K562 (cell line): ENCODE results near the gene ECSCR. TPM values are rescaled to one million over a fixed set of nuclear protein-coding genes. Genes with fewer than 3 reads are reported as not detected.

ENCODE experiments used
- ATF6 ChIP-seq: sonication (generic); formaldehyde crosslinking; IDR thresholded peaks from 2 replicates; pipeline ENCODE4 v1.4.0; 2020; ENCODE audit warnings: mild to moderate bottlenecking, missing genetic modification reagents
- BRD4 ChIP-seq: fragments of 200-600 bp; sonication (generic); IDR thresholded peaks from 2 replicates; pipeline ENCODE4 v1.6.1; 2017; ENCODE audit warnings: inconsistent platforms
- DPF2 ChIP-seq: fragments of 450-650 bp; IDR thresholded peaks from 2 replicates; pipeline ENCODE4 v1.6.1; 2016
- ETV6 ChIP-seq, 3 experiments: fragments of 150-350 bp in 1 of 3; sonication (generic) in 1 of 3; formaldehyde crosslinking in 1 of 3; IDR thresholded peaks; 2 replicates each; pipeline versions ENCODE4 v1.6.1 to v1.8.0; 2014 to 2022; ENCODE audit warnings: borderline replicate concordance in 2 of 3, low read depth in 2 of 3, antibody characterized with exemption in 1 of 3, low read length in 1 of 3, mild to moderate bottlenecking in 1 of 3, missing genetic modification reagents in 1 of 3
- FOSL1 ChIP-seq: fragments of 200-800 bp; sonication (Bioruptor generic); conservative IDR thresholded peaks from 2 replicates; pipeline ENCODE4 v1.6.1; 2016; ENCODE audit warnings: missing genetic modification characterization, missing compliant biosample characterization
- FOXP1 ChIP-seq: sonication (generic); formaldehyde crosslinking; IDR thresholded peaks from 2 replicates; pipeline ENCODE4 v1.8.0; 2022; ENCODE audit warnings: mild to moderate bottlenecking, missing genetic modification reagents
- GABPB1 ChIP-seq: sonication (generic); formaldehyde crosslinking; IDR thresholded peaks from 2 replicates; pipeline ENCODE4 v1.8.0; 2022; ENCODE audit warnings: mild to moderate bottlenecking, missing genetic modification reagents
- NBN ChIP-seq: fragments of 450-650 bp; IDR thresholded peaks from 2 replicates; pipeline ENCODE4 v1.6.1; 2016; ENCODE audit warnings: low read depth, mild to moderate bottlenecking
- NCOA6 ChIP-seq: fragments of 450-650 bp; IDR thresholded peaks from 2 replicates; pipeline ENCODE4 v1.6.1; 2017; ENCODE audit warnings: mild to moderate bottlenecking
- POLR2B ChIP-seq: fragments of 450-650 bp; IDR thresholded peaks from 2 replicates; pipeline ENCODE4 v1.6.1; 2018; ENCODE audit warnings: low read depth; ENCODE audit not compliant: partially characterized antibody
- SAFB ChIP-seq: fragments of 200-400 bp; formaldehyde crosslinking; IDR thresholded peaks from 2 replicates; pipeline ENCODE4 v1.6.1; 2017; ENCODE audit warnings: low read depth, low read length, borderline replicate concordance
- SIN3B ChIP-seq: fragments of 450-650 bp; IDR thresholded peaks from 2 replicates; pipeline ENCODE4 v1.6.1; 2017; ENCODE audit warnings: low read depth, mild to moderate bottlenecking, moderate library complexity
- SMAD4 ChIP-seq: fragments of 250-450 bp; sonication (Bioruptor Pico); conservative IDR thresholded peaks from 2 replicates; pipeline ENCODE4 v1.8.0; 2021; ENCODE audit warnings: inconsistent platforms, mild to moderate bottlenecking, moderate library complexity
- SMARCA5 ChIP-seq: fragments of 450-650 bp; IDR thresholded peaks from 2 replicates; pipeline ENCODE4 v1.6.1; 2016
- SREBF1 ChIP-seq: fragments of 150-350 bp; IDR thresholded peaks from 2 replicates; pipeline ENCODE4 v1.6.1; 2014; ENCODE audit warnings: antibody characterized with exemption, low read depth, low read length, borderline replicate concordance
- U2AF1 ChIP-seq: fragments of 200-400 bp; formaldehyde crosslinking; optimal IDR thresholded peaks from 2 replicates; pipeline ENCODE3; 2017; ENCODE audit warnings: mild to moderate bottlenecking, low read depth, low read length, moderate library complexity
- ZNF12 ChIP-seq: sonication (generic); formaldehyde crosslinking; IDR thresholded peaks from 2 replicates; pipeline ENCODE4 v1.4.0; 2020; ENCODE audit warnings: mild to moderate bottlenecking, missing genetic modification reagents
- ZNF175 ChIP-seq: fragments of 200-800 bp; sonication (Bioruptor generic); IDR thresholded peaks from 2 replicates; pipeline ENCODE4 v1.6.1; 2016; ENCODE audit warnings: low read depth, mild to moderate bottlenecking, missing genetic modification characterization, missing compliant biosample characterization
- ZNF586 ChIP-seq: fragments of 450-650 bp; formaldehyde crosslinking; conservative IDR thresholded peaks from 2 replicates; pipeline ENCODE4 v1.4.0; 2020; ENCODE audit warnings: mild to moderate bottlenecking, moderate library complexity
- polyA plus RNA-seq, 8 experiments: library from polyadenylated mRNA; depleted of rRNA in 4 of 8; stranded (reverse) in 5 of 8; unstranded in 3 of 8; fragments of >200 nt; fragmentation: Nextera tagmentation in 2 of 8; fragmentation: Illumina TruSeq in 1 of 8; extraction: Ambion mirVana in 2 of 8; extraction: Trizol in 1 of 8; gene quantifications; 2 replicates each; pipeline versions ENCODE4 v1.2.1 to v1.2.3, GENCODE V29; 2011 to 2014; ENCODE audit warnings: inconsistent platforms in 1 of 8, missing spikeins in 1 of 8
- total RNA-seq, 7 experiments: library from RNA; depleted of rRNA in 6 of 7; stranded (reverse); fragments of >200 nt in 6 of 7; fragmentation: Illumina TruSeq in 2 of 7; extraction: Trizol in 2 of 7; gene quantifications; 2 replicates each; pipeline versions ENCODE4 v1.2.1 to v1.2.3, GENCODE V29; 2011 to 2021; ENCODE audit warnings: low replicate concordance in 1 of 7
- TF ChIP-seq, protein P1 (sequence below): fragments of 250-450 bp; sonication (Bioruptor Pico); IDR thresholded peaks from 2 replicates; pipeline ENCODE4 v1.5.0; 2021
- TF ChIP-seq, protein P2 (sequence below): fragments of 450-650 bp; IDR thresholded peaks from 2 replicates; pipeline ENCODE4 v1.6.1; 2016; ENCODE audit warnings: borderline replicate concordance

ECSCR gene
- total and polyA plus RNA-seq, 9 of the 15 experiments (the other 6 are each of a cell fraction or from before 2014, with no cell fraction given): 0.10 to 0.25 (median 0.13) TPM; not detected in 6

DNA sequence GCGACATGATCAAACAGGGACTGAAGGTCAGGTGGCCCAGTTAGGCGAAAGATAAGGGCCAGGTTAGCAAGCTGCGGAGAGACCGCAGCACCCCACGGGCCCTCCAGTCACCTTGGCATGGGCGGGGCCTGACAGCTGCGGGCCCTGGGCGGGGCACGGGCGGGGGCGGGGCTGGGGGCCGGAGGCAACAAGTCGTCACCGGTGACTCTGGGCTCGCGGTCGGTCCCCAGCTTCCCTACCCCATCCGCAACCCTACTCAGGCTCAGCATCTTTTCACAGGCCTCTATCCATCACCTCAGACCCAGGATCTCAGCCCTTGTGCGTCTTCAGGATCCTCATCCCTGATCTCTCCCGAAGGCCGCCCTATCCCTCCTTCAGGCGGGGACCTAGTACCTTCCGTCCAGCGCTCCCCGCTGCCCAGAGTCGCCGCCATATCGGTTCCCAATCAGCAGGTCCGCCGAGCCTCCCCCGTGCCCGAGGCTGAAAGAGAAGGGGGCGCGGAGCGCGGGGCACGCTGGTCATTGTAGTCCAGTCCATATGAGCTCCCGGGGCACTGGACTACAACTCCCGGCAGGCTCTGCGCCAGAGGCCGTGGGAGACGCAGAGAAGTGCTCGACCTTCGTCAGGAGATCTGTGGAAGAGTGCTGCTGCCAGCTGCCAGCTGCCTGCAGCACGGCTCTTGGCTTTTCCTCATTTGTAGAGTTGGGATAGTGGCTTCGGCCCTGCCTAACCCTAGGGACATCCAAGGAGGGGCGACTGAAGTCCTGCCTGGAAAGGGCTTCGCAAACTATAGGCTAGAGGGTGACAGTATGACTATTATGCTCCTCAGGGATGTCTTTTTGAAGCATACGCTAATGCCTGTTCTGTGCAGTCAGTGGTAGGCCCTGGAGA lies 23.3 kb downstream of the ECSCR start, which contains the start of gene DNAJC18 (continued):
- TF ChIP-seq SIN3B (peak; percentile 35; the same call in 1 of the 2 replicates), FOXP1 (CRISPR knock-in tag) (peak; percentile 22; the same call in 1 of the 2 replicates), SAFB (no peak), POLR2B (peak; percentile 23), ZNF586 (CRISPR knock-in tag) (no peak), SREBF1 (peak; percentile 17; the same call in 1 of the 2 replicates), GABPB1 (CRISPR knock-in tag) (peak; percentile 76), ZNF175 (CRISPR knock-in tag) (no peak), DPF2 (peak; percentile 70; the same call in 1 of the 2 replicates), NBN (peak; percentile 45; the same call in 1 of the 2 replicates), U2AF1 (no peak), SMAD4 (CRISPR knock-in tag) (peak; percentile 49; the same call in 1 of the 2 replicates), SMARCA5 (0 out of 2 replicates have a peak, but pooled peaks have one; percentile 14), ZNF12 (CRISPR knock-in tag) (no peak), ETV6 (IDR thresholded peaks at IDR 0.05; ENCODE audit: borderline replicate concordance in 1 of 2, low read depth in 2 of 2, low read length in 1 of 2) (no peak), ETV6 (CRISPR knock-in tag; IDR thresholded peaks at IDR 0.05; ENCODE audit: borderline replicate concordance) (no peak), NCOA6 (no peak), FOSL1 (tag) (peak; percentile 57), BRD4 (no peak), ATF6 (CRISPR knock-in tag) (0 out of 2 replicates have a peak, but pooled peaks have one; percentile 14)
- TF ChIP-seq, protein P1, sequence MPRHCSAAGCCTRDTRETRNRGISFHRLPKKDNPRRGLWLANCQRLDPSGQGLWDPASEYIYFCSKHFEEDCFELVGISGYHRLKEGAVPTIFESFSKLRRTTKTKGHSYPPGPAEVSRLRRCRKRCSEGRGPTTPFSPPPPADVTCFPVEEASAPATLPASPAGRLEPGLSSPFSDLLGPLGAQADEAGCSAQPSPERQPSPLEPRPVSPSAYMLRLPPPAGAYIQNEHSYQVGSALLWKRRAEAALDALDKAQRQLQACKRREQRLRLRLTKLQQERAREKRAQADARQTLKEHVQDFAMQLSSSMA (CRISPR knock-in tag): no peak
- TF ChIP-seq, protein P2, sequence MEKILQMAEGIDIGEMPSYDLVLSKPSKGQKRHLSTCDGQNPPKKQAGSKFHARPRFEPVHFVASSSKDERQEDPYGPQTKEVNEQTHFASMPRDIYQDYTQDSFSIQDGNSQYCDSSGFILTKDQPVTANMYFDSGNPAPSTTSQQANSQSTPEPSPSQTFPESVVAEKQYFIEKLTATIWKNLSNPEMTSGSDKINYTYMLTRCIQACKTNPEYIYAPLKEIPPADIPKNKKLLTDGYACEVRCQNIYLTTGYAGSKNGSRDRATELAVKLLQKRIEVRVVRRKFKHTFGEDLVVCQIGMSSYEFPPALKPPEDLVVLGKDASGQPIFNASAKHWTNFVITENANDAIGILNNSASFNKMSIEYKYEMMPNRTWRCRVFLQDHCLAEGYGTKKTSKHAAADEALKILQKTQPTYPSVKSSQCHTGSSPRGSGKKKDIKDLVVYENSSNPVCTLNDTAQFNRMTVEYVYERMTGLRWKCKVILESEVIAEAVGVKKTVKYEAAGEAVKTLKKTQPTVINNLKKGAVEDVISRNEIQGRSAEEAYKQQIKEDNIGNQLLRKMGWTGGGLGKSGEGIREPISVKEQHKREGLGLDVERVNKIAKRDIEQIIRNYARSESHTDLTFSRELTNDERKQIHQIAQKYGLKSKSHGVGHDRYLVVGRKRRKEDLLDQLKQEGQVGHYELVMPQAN: no peak
